GM19397 (cell line): ENCODE measurements around the gene ERBB2.

Source experiments
- ATAC-seq: cut with Tn5 transposase; IDR thresholded peaks from one replicate; pipeline ENCODE4 v1.9.1; 2021; ENCODE audit warnings: mild to moderate bottlenecking, moderate library complexity; ENCODE audit not compliant: unreplicated experiment

Gene ERBB2

DNA sequence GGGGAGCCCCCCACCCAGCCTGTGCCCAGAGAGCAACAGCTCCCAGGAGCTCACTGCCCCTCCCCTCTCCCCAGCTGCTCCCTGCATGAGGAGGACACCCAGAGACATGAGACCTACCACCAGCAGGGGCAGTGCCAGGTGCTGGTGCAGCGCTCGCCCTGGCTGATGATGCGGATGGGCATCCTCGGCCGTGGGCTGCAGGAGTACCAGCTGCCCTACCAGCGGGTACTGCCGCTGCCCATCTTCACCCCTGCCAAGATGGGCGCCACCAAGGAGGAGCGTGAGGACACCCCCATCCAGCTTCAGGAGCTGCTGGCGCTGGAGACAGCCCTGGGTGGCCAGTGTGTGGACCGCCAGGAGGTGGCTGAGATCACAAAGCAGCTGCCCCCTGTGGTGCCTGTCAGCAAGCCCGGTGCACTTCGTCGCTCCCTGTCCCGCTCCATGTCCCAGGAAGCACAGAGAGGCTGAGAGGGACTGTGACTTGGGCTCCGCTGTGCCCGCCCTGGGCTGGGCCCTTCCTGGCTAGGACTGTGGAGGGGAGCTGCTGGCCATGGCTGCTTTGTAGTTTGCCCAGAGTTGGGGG, 34.1 kb upstream of the ERBB2 start:
- ATAC-seq, result no peak

GRCh38 chr17:39666231-39666600, 33.6 kb upstream of the ERBB2 start:
- ATAC-seq, result no peak

GRCh38 chr17:39666601-39667261, 33.1 kb upstream of the ERBB2 start:
- no peak for ATAC-seq

DNA sequence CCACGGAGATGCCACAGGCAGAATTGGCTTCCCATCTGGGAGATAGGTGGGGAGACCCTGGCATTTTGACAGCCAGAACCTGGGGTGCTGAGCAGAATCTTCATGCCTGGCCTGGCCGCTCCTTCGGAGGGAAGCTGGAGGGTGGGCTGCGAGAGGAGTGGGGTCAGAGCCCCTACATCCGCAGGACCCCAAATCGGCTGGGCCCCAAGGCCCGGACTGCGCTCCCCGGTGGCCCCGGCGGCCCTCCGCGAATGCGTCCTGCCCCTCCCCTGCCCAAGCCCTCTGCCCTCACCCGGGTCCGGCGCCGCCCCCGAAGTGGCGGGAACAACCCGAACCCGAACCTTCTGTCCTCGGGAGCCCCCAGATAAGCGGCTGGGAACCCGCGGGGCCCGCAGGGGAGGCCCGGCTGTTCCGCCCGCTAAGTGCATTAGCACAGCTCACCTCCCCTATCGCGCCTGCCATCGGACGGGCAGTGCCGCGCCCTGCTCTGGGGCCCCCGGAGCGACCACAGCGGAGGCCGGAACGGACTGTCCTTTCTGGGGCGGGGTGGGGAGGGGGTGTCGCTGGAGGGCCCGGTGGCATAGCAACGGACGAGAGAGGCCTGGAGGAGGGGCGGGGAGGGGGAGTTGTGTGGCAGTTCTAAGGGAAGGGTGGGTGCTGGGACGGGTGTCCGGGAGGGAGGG, 32.5 kb upstream of the ERBB2 start:
- no peak for ATAC-seq

DNA sequence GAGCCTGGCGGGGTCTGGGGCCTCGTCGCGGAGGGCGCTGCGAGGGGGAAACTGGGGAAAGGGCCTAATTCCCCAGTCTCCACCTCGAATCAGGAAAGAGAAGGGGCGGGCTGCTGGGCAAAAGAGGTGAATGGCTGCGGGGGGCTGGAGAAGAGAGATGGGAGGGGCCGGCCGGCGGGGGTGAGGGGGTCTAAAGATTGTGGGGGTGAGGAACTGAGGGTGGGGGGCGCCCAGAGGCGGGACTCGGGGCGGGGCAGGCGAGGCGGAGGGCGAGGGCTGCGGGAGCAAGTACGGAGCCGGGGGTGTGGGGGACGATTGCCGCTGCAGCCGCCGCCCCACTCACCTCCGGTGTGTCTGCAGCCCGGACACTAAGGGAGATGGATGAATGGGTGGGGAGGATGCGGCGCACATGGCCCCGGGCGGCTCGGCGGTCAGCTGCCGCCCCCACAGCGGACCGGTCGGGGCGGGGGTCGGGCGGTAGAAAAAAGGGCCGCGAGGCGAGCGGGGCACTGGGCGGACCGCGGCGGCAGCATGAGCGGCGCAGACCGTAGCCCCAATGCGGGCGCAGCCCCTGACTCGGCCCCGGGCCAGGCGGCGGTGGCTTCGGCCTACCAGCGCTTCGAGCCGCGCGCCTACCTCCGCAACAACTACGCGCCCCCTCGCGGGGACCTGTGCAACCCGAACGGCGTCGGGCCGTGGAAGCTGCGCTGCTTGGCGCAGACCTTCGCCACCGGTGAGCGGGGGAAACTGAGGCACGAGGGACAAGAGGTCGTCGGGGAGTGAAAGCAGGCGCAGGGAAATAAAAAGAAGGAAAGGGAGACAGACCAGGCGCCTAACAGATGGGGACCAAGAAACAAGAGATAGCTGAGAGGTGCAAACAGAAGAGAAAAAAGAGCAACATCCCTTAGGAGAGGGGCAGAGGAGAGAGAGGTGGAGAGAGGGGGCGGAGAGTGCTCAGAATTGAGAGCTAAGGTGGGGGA, 31.6 kb upstream of the ERBB2 start, which contains the start of gene PNMT:
Gene PNMT, plus strand, starts transcription at position 509 of the 980 bp plus-strand sequence. Its CDS starts 23 bp downstream, at position 532.
- no peak for ATAC-seq

DNA sequence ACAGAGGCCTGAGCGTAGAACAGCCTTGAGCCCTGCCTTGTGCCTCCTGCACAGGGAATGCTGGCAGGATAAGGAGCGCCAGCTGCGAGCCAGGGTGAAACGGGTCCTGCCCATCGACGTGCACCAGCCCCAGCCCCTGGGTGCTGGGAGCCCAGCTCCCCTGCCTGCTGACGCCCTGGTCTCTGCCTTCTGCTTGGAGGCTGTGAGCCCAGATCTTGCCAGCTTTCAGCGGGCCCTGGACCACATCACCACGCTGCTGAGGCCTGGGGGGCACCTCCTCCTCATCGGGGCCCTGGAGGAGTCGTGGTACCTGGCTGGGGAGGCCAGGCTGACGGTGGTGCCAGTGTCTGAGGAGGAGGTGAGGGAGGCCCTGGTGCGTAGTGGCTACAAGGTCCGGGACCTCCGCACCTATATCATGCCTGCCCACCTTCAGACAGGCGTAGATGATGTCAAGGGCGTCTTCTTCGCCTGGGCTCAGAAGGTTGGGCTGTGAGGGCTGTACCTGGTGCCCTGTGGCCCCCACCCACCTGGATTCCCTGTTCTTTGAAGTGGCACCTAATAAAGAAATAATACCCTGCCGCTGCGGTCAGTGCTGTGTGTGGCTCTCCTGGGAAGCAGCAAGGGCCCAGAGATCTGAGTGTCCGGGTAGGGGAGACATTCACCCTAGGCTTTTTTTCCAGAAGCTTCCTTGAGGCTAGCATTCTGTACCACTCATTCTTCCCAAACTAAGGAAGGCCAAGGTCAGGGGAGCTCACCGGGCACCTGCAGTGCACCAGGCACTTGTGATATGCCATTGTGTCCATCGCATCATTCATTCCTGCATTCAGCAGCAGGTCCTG, 29.7 kb upstream of the ERBB2 start:
- no peak for ATAC-seq

- no peak for ATAC-seq
Measured at GRCh38 chr17:39670746-39671145, 29.1 kb upstream of the ERBB2 start.

DNA sequence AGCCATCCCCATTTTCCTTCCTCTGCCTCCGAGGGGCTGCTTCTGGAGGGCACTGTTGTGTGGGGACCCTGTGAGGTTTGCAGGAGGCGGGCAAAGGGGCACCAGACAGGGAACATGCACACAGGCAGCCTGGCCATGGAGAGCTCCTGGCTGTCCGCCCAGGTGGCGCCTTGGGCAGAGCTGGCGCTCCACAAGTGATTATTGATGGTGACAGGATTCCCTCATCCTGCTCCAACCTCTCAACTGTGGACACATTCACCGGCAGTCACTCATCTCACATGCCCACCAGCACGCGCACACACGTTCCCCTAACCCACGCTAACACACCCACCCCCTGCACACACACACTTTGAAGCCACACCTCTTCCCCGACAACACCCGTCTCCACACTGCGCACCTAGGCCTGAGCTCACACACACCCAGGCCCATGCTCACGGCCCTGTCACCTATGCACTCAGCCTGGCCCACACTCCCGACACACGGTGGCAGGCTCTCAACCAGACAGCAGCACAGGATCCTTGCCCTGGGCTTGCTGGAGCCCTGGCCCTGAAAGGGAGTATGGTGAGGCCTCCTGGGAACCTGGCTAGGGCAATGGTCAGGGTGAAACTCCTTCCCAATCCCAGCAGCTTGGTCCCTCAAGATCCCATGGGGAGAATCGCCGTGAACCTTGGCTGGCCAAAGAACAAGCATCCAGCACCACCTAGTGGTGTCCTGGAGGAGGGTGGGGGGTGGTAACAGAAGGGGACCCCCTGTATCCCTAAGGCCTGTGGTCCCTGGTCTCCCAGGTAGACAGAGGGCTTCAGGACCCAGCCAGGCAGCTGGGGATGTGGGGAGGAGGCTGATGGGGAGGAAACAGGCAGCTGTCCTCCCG, 28.0 kb upstream of the ERBB2 start:
- no peak for ATAC-seq

DNA sequence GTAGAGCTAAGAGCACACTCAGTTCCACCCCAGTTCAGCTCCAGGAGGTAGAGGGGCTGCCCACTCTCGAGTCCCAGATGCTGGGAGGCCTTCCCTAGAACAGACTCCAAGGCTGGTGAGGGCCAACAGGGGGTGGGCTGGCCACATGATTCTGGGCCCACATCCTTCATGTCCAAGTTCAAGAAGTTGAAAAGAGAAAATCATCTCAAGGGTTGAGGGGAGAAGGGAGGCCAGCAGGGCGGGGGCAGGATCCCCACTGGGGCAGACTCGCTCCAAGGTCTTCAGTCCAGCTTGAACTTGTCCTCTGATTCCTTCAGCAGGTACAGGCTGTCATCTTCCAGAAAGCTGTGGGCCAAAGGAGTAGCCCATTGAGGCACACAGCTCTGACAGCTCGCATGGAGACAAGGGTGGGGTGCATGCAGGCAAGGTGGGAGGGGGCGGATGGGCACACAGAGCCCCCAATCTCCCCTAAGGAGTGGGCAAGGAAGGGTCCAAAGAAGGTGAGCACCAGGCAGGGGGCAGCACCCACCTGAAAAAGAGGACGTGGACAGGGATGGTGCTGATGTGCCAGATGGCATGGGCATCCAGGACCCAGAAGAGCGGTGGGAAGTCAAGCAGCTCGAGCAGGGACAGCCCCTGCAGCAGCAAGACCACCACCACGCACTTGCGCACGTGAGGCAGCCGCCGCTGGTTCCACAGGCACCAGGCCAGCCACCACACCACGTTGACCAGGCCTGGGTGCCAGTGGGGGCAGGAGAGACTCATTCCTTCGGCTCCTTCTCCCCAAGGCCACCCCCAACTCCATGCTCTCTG, 27.1 kb upstream of the ERBB2 start:
- no peak for ATAC-seq

DNA sequence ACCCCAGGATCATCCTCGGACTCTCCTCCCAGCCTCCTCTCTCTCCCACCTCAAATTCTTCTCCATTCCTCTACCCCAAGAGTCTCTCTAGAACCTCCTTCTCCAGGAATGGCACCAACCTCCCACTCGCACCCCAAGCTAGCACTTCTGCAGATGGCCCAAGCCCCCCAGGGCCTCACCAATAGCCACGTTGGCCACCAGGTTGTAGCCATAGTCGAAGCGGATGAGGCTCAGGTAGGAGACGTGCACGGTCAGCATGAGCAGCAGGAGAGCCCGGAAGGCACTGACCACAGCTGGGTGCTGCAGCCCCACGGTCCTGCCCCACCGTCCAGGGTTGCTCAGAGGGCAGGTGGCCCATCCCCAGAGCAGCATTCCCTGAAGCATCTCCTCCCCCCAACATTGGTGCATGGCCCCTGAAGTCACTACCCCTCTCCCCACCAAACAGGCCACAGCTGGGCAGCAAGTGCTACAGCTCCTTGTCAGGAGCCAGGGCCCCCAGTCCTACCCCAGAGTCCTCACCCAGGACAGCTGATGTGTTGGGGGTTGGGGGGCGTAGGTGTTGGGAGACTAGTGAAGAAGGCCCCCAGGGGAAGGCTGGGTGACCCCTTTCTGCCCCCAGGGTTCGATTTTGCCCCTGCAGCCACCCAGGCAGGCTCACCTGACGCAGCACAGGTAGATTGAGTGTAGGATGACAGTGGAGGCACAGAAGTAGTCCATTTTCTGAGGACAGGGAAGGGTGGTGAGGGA, 26.4 kb upstream of the ERBB2 start:
- ATAC-seq, result no peak

DNA sequence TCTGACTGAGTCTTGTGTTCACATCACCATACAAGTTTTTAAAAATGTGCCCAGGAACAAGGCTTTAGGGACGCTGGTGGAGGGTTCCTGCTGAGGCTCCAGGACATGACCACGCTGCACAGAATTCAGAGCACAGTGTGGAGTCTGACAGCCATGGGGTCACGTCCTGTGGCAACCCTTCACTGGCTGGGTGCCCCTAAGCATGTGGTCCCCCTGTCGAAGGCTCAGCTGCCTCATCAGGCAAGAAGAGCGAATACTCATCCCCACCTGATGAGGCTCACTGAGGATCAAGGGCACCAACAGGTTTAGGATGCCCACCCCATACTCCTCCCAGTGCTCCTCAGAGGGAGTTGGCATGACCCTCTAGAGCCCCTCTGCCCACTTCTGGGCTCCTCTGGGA, 25.7 kb upstream of the ERBB2 start:
- ATAC-seq, result no peak

- no peak for ATAC-seq
Measured at GRCh38 chr17:39674702-39675389, 25.0 kb upstream of the ERBB2 start.

- ATAC-seq, result no peak
Measured at GRCh38 chr17:39675390-39676082, 24.3 kb upstream of the ERBB2 start.

DNA sequence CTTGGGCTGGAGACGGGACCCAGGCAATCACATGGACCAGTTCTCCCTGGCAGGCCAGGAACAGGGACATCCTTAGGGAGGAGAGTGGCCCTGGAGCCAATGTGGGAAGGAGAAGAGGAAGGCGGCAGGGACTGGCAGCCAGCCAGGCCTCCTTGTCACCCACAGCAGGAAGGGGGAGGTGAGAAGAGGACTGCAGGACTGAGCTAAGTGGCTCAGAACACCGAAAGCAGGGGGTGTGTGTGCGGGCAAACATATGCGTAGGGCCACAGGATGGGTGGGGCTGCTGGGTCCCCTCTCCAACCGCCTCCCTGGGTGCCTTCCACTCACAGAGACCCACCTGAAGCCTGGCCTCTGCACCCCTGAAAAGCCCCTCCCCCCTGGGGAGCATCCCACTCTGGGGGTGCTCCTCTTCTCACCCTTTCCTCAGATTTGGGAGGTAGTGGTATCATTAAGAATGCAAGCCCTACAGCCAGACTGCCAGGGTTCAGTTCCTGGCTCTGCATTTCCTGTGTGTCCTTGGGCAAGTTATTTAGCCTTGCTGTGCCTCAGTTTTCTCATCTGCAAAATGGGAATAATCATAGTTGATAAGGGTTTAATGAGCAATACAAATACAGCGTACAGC, 23.6 kb upstream of the ERBB2 start:
- no peak for ATAC-seq

DNA sequence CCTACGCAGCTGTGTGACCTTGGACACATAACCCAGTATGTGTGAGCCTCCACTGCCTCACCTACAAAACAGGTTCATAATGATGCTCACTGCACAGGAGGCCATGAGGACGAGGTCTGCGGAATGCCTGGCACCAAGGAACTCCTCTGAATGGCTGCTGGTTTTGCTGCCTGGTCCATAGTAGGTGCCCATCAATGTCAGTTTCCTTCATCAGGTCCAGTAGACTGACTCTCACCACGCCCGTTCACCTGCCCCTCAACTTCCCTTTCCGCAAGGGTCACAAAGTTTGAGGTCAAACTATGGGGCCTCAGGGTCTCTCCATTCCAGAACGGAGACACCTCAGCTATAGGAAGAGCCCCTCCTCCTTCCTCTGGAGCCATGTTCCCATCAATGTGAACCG, 22.8 kb upstream of the ERBB2 start:
- ATAC-seq, result no peak
